ENCODE measurements around the gene TAS2R40.
"Not testable (repeated sequence)": the region's sequence is repeated elsewhere in the genome, so short reads cannot be mapped to it uniquely, and the experiment has no call there.

Gene TAS2R40

GRCh38 chr7:143252006-143252405, 30.2 kb downstream of the TAS2R40 start:
- no peak for DNase-seq

- DNase-seq, result no peak
Observed at GRCh38 chr7:143255564-143255963, 33.7 kb downstream of the TAS2R40 start.

DNA sequence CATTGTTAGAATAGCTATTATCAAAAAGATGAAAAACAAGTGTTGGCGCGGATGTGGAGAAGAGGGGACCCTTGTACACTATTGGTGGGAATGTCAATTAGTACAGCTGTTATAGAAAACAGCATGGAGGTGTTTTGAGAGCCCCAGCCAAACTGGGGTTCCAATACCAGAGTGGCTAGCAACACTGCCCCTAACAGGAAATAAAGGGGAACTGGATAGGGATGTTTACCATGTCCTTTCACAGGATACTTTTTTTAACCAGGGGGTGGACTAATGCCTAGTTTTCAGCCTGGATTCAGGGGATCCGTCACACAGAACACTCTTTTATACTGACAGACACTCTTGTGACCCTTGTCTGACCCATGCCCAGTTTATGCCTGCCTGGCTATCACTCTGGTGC, 34.5 kb downstream of the TAS2R40 start:
- DNase-seq, result no peak

DNA sequence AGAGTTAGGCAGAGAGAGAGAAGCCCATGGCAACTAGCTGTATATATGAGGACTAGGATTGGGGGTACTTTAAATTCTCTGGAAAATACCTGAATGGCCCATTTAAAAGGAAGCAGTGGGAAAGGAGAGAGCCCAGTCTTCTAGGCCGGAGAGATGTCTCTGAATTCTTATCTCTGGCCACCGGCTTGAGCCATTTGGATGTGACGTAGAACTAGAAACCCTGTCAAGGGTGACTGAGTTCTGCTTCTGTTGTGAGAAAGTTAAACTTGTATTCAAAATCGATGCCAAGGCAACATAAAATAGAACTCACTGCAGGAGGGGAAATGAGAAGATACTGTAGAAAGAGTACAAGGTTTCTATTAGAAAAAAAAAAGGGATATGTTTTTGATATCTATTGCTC, 35.1 kb downstream of the TAS2R40 start:
- DNase-seq, result no peak

DNA sequence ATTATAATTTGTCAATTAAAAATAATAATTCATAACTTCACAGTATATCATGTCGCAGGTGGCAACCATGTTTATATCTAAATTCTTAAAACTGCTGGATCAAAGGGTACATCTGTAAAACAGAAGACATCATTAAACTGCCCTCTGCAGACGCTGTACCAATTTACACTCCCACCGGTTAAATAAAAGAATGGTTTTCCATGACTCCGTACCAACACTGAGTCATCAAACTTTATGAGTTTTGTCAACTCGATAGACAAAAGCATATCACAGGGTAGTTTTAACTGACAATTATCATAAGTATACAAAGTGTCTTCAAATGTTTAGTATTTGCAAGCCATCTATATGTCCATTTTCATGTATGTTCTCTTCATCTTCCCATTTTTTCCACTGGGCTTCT, 35.7 kb downstream of the TAS2R40 start:
- DNase-seq, result no peak

- DNase-seq, result no peak
Observed at GRCh38 chr7:143258831-143259230, 37.0 kb downstream of the TAS2R40 start.

DNA sequence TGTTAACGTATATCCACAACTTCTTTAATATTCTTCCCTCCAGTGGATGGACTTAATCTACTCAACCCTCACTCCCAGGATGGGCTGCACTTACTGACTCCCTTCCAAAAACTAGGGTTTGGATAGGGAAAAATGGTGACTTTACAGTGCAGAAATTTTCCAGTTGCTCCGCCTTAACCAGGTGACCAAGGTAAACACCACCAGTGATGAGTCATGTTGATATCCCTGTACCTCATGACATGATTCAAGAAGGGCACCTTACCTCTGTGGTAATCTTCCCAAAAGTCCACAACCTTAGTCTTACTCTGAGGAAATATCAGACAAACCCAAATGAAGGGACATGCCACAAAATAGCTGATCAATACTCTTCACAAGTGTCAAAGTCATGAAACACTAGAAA, 37.9 kb downstream of the TAS2R40 start:
- DNase-seq, result no peak

GRCh38 chr7:143261901-143262300, 40.1 kb downstream of the TAS2R40 start:
- DNase-seq, result no peak

GRCh38 chr7:143263266-143264195, 41.7 kb downstream of the TAS2R40 start, which contains the start of gene GSTK1:
TSS of gene GSTK1 (plus strand) at chr7:143263441. CDS start at chr7:143263514, 73 bp downstream.
- DNase-seq, result peak; percentile 56 to 69 (median 62)

DNA sequence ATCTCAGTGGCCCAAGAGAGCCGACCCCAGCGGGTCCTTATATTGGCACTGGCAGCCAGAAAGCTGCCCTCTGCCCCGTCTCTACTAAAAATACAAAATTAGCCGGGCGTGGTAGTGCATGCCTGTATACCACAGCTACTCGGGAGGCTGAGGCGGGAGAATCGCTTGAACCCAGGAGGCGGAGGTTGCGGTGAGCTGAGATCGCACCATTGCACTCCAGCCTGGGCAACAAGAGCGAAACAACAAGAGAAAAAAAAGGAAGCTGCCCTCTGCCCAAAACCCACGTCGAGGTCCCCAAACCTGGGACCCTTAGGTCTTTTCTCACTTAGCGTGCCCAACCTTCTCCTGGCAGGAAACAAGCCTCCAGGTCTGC, 42.3 kb downstream of the TAS2R40 start:
- not testable (repeated sequence) for DNase-seq

- no peak for DNase-seq
Observed at GRCh38 chr7:143265017-143265693, 43.3 kb downstream of the TAS2R40 start.

- no peak for DNase-seq
Observed at GRCh38 chr7:143269251-143269650, 47.4 kb downstream of the TAS2R40 start.

- DNase-seq, result no peak
Observed at GRCh38 chr7:143271240-143271639, 49.4 kb downstream of the TAS2R40 start.
